Breast epithelium (tissue), 4 donors: ENCODE results near the gene SYNE4. TPM values are rescaled to one million over a fixed set of nuclear protein-coding genes. Genes with fewer than 3 reads are reported as not detected.

Source experiments
- DNase-seq, 2 donors: peaks; one replicate each; pipeline ENCODE4 v3.0.0-alpha.2; 2019; ENCODE audit warnings: low spot score in 2 of 2
- H3K27ac ChIP-seq, 2 donors: fragments of 200-600 bp; sonication (generic) in 1 of 2; one replicate each; pipeline ENCODE4 v1.5.1; 2016 to 2019; ENCODE audit warnings: mild to moderate bottlenecking in 1 of 2
- H3K27me3 ChIP-seq, 2 donors: fragments of 200-600 bp; sonication (generic) in 1 of 2; one replicate each; pipeline versions ENCODE4 v1.5.1 to v1.6.0; 2017 to 2019; ENCODE audit warnings: control low read depth in 1 of 2, mild to moderate bottlenecking in 1 of 2
- H3K36me3 ChIP-seq: fragments of 200-600 bp; one replicate; pipeline ENCODE4 v1.5.1; 2019
- H3K4me1 ChIP-seq, 2 donors: fragments of 200-600 bp; sonication (generic); one replicate each; pipeline ENCODE4 v1.5.1; 2016 to 2019; ENCODE audit warnings: control low read depth in 1 of 2
- H3K4me3 ChIP-seq, 3 donors: fragments of 200-600 bp; sonication (generic); 1 replicate in 2 of 3; 2 replicates in 1 of 3; pipeline ENCODE4 v1.5.1; 2016 to 2019; ENCODE audit warnings: mild to moderate bottlenecking in 3 of 3, moderate library complexity in 2 of 3
- H3K9me3 ChIP-seq, 2 donors: fragments of 200-600 bp; sonication (generic) in 1 of 2; one replicate each; pipeline ENCODE4 v1.5.1; 2016 to 2019; ENCODE audit warnings: control low read depth in 1 of 2
- CTCF ChIP-seq, 3 donors: fragments of 450-650 bp; IDR thresholded peaks; one replicate each; pipeline ENCODE4 v1.5.1; 2016 to 2017; ENCODE audit warnings: antibody characterized with exemption in 3 of 3, mild to moderate bottlenecking in 3 of 3, moderate library complexity in 3 of 3
- POLR2A ChIP-seq: fragments of 450-650 bp; IDR thresholded peaks from one replicate; pipeline ENCODE4 v1.6.1; 2016; ENCODE audit warnings: antibody characterized with exemption, mild to moderate bottlenecking, moderate library complexity
- POLR2AphosphoS5 ChIP-seq, 3 donors: sonication (generic); formaldehyde crosslinking; IDR thresholded peaks; one replicate each; pipeline ENCODE4 v1.6.1; 2017; ENCODE audit warnings: antibody characterized with exemption in 3 of 3
- intact Hi-C: fragments of 100-400 bp; cut with DNase I; formaldehyde crosslinking; loops from one replicate; pipeline ENCODE4 v1.15.1; 2023; ENCODE audit warnings: low total_unique reads
- total RNA-seq, 3 donors: library from RNA; depleted of rRNA; stranded (reverse); fragments of >200 nt; gene quantifications; one replicate each; pipeline ENCODE4 v1.1.0, GENCODE V29; 2016

The SYNE4 gene
- total RNA-seq = 10 to 100 TPM in 1 of 3 donors, 1 to 10 TPM in 1, under 1 TPM in 1; 0.16 to 15.5 (median 9.5) TPM

DNA sequence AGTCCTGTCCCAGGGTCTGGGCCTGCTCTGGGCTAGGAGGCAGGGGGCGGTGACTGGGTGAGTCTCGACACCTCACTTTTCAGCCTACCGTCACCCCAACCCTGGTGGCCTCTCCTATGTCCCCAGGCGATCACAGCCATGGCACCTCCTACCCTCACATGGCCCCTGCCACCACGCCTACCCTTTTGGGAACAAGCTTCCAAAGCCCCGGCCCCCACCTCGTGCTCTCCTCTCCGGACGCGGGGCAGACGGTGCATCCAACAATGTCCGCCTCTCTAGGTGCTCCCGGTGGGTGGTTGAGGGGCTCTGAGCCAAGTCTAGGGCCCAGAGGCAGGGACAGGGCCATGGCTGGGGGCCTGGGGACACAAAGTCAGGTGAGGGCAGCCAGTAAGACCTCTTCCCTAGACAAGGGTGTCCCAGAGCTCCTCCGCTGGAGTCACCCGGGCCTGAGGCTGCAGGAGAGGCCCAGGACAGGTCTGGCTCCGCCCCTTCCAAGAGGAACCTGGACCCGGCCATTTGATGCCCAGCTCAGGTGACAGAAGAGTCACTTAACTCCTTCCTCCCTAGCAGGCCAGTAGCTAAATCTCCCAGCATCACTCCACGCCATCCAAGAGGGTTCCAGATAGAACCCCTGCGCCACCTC lies at the start of gene SYNE4:
Gene SYNE4 (minus strand): TSS at position 478 of the 643 bp plus-strand sequence. CDS start 132 bp downstream, at position 346.
- H3K27ac ChIP-seq = peak within 1 kb of the TSS; percentile 81 to 92
- peak within 1 kb of the TSS; percentile 35 to 69 (median 61) for H3K4me3 ChIP-seq
- H3K9me3 ChIP-seq = no peaks in the 10 kb centered on the region
- peaks cover 0 to 4% of the 10 kb centered on the region in 2 donors for H3K4me1 ChIP-seq
- H3K36me3 ChIP-seq = no peaks in the 10 kb centered on the region
- intact Hi-C loops = no loop called here
- TF ChIP-seq POLR2A (no peak), POLR2AphosphoS5 (IDR thresholded peaks at IDR 0.05) (no peak), CTCF (IDR thresholded peaks at IDR 0.05) (no peak)
- H3K27me3 ChIP-seq = no peaks in the 10 kb centered on the region
- DNase-seq = peak; percentile 82 to 84

DNA sequence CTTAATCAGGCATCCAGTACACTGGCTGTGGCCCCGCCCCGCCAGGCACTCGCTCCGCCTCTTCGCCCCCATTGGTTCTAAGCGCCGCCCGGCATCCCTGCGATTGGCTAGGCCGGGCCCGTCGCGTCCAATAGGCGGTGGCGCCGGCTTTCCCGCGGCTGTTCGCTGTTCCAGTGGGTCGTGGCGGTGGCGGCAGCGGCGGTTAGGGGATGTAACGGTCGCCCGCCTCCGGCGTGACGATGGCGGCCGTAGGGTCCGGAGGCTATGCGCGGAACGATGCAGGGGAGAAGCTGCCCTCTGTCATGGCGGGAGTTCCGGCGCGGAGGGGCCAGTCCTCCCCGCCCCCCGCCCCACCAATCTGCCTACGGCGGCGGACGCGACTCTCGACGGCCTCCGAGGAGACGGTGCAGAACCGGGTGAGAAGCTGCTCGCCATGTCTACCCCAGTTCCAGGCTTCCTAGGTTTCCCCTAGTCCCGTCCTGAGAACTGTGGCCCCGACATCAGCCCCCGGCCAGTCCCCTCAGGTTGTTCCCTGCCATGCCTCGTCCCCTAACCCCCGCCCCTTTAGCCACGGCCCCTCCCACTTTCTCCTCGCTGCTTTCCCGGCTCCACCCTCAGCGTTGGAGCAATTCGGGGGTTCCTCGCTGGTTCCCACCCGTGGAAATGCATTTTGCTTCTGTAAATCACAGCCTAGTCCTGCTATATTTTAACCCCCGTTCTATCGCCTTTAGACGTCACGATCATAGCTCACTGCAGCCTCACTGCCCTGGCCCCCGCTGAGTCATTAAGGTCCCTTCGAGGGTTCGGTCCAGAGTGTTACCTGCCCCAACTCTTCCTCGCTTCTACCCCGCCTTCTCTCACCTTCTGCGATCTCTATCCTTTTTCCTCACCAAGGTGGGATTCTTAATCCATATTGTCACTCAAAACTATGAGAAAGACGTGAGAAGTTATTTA lies 46.4 kb upstream of the SYNE4 start, which contains the start of gene WDR62:
Gene WDR62 (plus strand): TSS at position 165 of the 954 bp plus-strand sequence. CDS start 75 bp downstream, at position 240.
- Histone ChIP-seq H3K27ac (peak within 1 kb of the TSS; percentile 95 to 96), H3K4me1 (peaks cover 8 to 9% of the 10 kb centered on the region in 2 donors), H3K27me3 (no peaks in the 10 kb centered on the region), H3K36me3 (no peaks in the 10 kb centered on the region), H3K9me3 (no peaks in the 10 kb centered on the region), H3K4me3 (peak within 1 kb of the TSS; percentile 52 to 78 (median 62))
- DNase-seq = peak; percentile 93 to 94
- intact Hi-C loops = no loop called here
- no peak for TF ChIP-seq POLR2AphosphoS5 (IDR thresholded peaks at IDR 0.05)
- no peak for TF ChIP-seq CTCF (IDR thresholded peaks at IDR 0.05)
- TF ChIP-seq POLR2A = no peak

DNA sequence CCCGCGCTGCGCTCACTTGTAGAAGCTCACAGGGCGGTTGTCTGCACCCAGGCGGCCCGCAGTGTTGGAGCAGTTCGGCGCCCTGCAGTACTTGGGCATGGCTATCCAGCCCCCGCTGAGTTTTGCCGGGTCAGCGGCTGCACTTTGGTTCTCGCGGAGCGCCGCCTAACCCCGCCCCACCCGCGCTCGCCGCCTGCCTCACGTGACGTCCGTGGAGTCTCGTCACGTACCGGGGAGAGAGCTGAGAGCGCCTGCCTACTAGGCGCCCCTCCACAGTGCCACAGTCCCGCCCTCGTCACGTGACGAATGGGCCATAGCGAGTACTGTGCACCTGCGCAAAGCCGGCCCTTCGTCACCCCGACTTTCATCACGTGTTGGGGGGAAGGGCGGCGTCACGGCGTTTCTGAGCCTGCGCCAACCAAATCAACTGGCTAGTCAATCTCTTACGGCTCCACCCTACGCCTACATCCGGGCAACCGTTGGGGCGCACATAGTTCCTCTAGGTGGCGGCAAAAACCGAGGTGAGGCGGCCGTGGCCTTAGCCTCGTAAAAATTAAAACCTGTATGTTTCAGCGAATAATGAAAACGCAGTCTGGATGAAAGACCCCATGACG lies 45.6 kb upstream of the SYNE4 start, which contains the start of gene THAP8:
Gene THAP8 (minus strand): TSS at position 167 of the 614 bp plus-strand sequence. CDS start 68 bp downstream, at position 99.
- H3K27ac ChIP-seq = peak within 1 kb of the TSS; percentile 95 to 96
- H3K4me1 ChIP-seq = peaks cover 8 to 9% of the 10 kb centered on the region in 2 donors
- H3K36me3 ChIP-seq = no peaks in the 10 kb centered on the region
- intact Hi-C loops = no loop called here
- H3K27me3 ChIP-seq = no peaks in the 10 kb centered on the region
- H3K4me3 ChIP-seq = peak within 1 kb of the TSS; percentile 52 to 78 (median 62)
- no peaks in the 10 kb centered on the region for H3K9me3 ChIP-seq
- TF ChIP-seq POLR2AphosphoS5 (IDR thresholded peaks at IDR 0.05) (peak; percentile 82 to 96 (median 89)), POLR2A (no peak), CTCF (IDR thresholded peaks at IDR 0.05) (peak; percentile 16 to 81 (median 72))
- peak; percentile 100 for DNase-seq

DNA sequence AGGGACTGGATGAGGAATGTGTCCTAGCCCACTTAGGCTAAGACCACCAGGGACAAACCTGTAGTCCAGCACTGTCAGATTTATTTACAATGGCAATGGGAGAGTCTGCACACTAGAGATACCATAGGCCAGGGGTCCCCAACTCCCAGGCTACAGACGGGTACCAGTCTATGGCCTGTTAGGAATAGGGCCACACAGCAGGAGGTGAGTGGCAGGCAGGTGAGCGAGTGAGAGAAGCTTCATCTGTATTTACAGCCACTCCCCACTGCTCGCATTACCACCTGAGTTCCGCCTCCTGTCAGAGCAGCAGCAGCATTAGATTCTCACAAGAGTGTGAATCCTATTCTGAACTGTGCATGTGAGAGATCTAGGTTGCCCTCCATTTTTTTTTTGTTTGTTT lies 43.0 kb upstream of the SYNE4 start:
- intact Hi-C loops = no loop called here
- Histone ChIP-seq H3K4me3 (no peak overlapping the region), H3K36me3 (no peaks in the 10 kb centered on the region), H3K4me1 (peaks cover 8 to 9% of the 10 kb centered on the region in 2 donors), H3K27ac (no peak overlapping the region), H3K27me3 (no peaks in the 10 kb centered on the region), H3K9me3 (no peaks in the 10 kb centered on the region)
- no peak for TF ChIP-seq POLR2AphosphoS5 (IDR thresholded peaks at IDR 0.05)
- DNase-seq = no peak

DNA sequence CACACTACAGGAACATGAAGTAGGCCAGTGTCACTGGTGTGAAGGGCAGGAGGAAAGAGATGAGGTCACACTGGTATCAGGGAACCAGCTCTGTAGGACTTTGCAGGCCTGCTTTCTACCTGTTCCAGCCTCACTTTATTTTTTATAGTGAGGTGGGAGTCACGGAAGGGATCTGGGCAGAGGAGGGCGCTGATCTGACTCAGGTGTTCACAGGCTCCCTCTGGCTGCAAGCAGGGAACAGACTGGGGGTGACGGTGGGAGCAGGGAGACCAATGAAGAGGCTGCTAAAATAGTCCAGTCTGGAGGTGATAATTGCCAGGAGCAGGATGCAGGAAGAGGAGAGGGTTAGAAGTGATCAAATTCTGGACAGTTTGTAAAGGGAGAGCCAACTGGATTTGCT lies 42.6 kb upstream of the SYNE4 start:
- Histone ChIP-seq H3K4me1 (peaks cover 8 to 9% of the 10 kb centered on the region in 2 donors), H3K27ac (no peak overlapping the region), H3K27me3 (no peaks in the 10 kb centered on the region), H3K4me3 (no peak overlapping the region), H3K36me3 (no peaks in the 10 kb centered on the region), H3K9me3 (no peaks in the 10 kb centered on the region)
- no peak for DNase-seq
- no peak for TF ChIP-seq CTCF (IDR thresholded peaks at IDR 0.05)
- no peak for TF ChIP-seq POLR2AphosphoS5 (IDR thresholded peaks at IDR 0.05)
- no peak for TF ChIP-seq POLR2A
- intact Hi-C loops = no loop called here
